Neural progenitor cell (in vitro differentiated cells): ENCODE results near the gene FBN2. TPM values are rescaled to one million over a fixed set of nuclear protein-coding genes. Genes with fewer than 3 reads are reported as not detected.
"Not testable (repeated sequence)": the region's sequence is repeated elsewhere in the genome, so short reads cannot be mapped to it uniquely, and the experiment has no call there.

Experiments
- DNase-seq: peaks from one replicate; pipeline ENCODE4 v3.0.0-alpha.2; 2016; ENCODE audit warnings: low spot score
- H2AFZ ChIP-seq: fragments of 200-600 bp; sonication (generic); replicated peaks from 2 replicates; pipeline ENCODE4 v1.6.1; 2016; ENCODE audit warnings: antibody characterized with exemption
- H3F3A ChIP-seq: fragments of 200-600 bp; sonication (generic); 2 replicates; pipeline ENCODE4 v1.6.1; 2016; ENCODE audit warnings: antibody characterized with exemption, low read depth
- H3K27ac ChIP-seq: fragments of 200-600 bp; sonication (generic); 2 replicates; pipeline ENCODE4 v1.5.1; 2016; ENCODE audit warnings: mild to moderate bottlenecking
- H3K27me3 ChIP-seq: fragments of 200-600 bp; sonication (generic); 2 replicates; pipeline ENCODE4 v1.6.1; 2016; ENCODE audit warnings: mild to moderate bottlenecking, moderate library complexity
- H3K36me3 ChIP-seq: fragments of 200-600 bp; sonication (generic); 2 replicates; pipeline ENCODE4 v1.5.1; 2016
- H3K4me1 ChIP-seq: fragments of 200-600 bp; sonication (generic); 2 replicates; pipeline ENCODE4 v1.6.1; 2016; ENCODE audit warnings: mixed run types
- H3K4me2 ChIP-seq: fragments of 200-600 bp; sonication (generic); 2 replicates; pipeline ENCODE4 v1.6.1; 2016
- H3K4me3 ChIP-seq: fragments of 200-600 bp; sonication (generic); 2 replicates; pipeline ENCODE4 v1.5.1; 2016
- H3K79me2 ChIP-seq: fragments of 200-600 bp; sonication (generic); 2 replicates; pipeline ENCODE4 v1.6.1; 2016; ENCODE audit warnings: low read depth
- H3K9ac ChIP-seq: fragments of 200-600 bp; sonication (generic); 2 replicates; pipeline ENCODE4 v1.6.1; 2016
- H3K9me3 ChIP-seq: fragments of 200-600 bp; sonication (generic); 2 replicates; pipeline ENCODE4 v1.5.1; 2016; ENCODE audit warnings: low read depth
- H4K20me1 ChIP-seq: fragments of 200-600 bp; sonication (generic); 2 replicates; pipeline ENCODE4 v1.6.1; 2016; ENCODE audit warnings: low read depth
- H3K27ac Mint-ChIP-seq: 3 replicates; pipeline ENCODE4 v1.8.0; 2021; ENCODE audit warnings: mixed read lengths
- H3K27me3 Mint-ChIP-seq: 2 replicates; pipeline ENCODE4 v1.8.0; 2022; ENCODE audit warnings: low read depth, mild to moderate bottlenecking, inconsistent platforms, moderate library complexity, mixed read lengths; ENCODE audit not compliant: insufficient read depth
- H3K36me3 Mint-ChIP-seq: 3 replicates; pipeline ENCODE4 v1.8.0; 2021; ENCODE audit warnings: mixed read lengths
- H3K4me1 Mint-ChIP-seq: 3 replicates; pipeline ENCODE4 v1.8.0; 2021; ENCODE audit warnings: mixed read lengths
- H3K4me3 Mint-ChIP-seq: 3 replicates; pipeline ENCODE4 v1.8.0; 2021; ENCODE audit warnings: mild to moderate bottlenecking, moderate library complexity, mixed read lengths
- H3K9me3 Mint-ChIP-seq: 3 replicates; pipeline ENCODE4 v1.8.0; 2020; ENCODE audit warnings: mixed read lengths
- CTCF ChIP-seq: fragments of 200-600 bp; sonication (generic); IDR thresholded peaks from 2 replicates; pipeline ENCODE4 v1.5.1; 2017; ENCODE audit warnings: antibody characterized with exemption, mild to moderate bottlenecking
- EZH2 ChIP-seq: fragments of 200-600 bp; sonication (generic); IDR thresholded peaks from 2 replicates; pipeline ENCODE4 v1.6.1; 2017; ENCODE audit warnings: antibody characterized with exemption, mild to moderate bottlenecking, moderate library complexity
- EZH2phosphoT487 ChIP-seq: fragments of 200-600 bp; sonication (generic); IDR thresholded peaks from 2 replicates; pipeline ENCODE4 v1.6.1; 2017; ENCODE audit warnings: antibody characterized with exemption
- total RNA-seq: library from RNA; depleted of rRNA; stranded (reverse); fragments of >200 nt; gene quantifications from 2 replicates; pipeline ENCODE4 v1.2.3, GENCODE V29; 2015; ENCODE audit warnings: low replicate concordance

Gene FBN2
- total RNA-seq, 1 donor from 2014 or later: 88.1 TPM

- no peak overlapping the region for H3K4me2 ChIP-seq
- peaks cover 8% of the 10 kb centered on the region for H3K79me2 ChIP-seq
- H4K20me1 ChIP-seq: no peaks in the 10 kb centered on the region
- peaks cover 32% of the 10 kb centered on the region for H3K9me3 Mint-ChIP-seq
- H3F3A ChIP-seq: no peaks in the 10 kb centered on the region
- H3K4me3 Mint-ChIP-seq: no peak overlapping the region
- DNase-seq: no peak
- no peak overlapping the region for H3K27ac Mint-ChIP-seq
- H3K9ac ChIP-seq: no peak overlapping the region
- peaks cover 13% of the 10 kb centered on the region for H3K36me3 ChIP-seq
- H2AFZ ChIP-seq: no peak overlapping the region
- H3K4me3 ChIP-seq: no peak overlapping the region
- peaks cover 2% of the 10 kb centered on the region for H3K27me3 Mint-ChIP-seq
- no peaks in the 10 kb centered on the region for H3K4me1 ChIP-seq
- H3K4me1 Mint-ChIP-seq: peaks cover under 1% of the 10 kb centered on the region
- H3K9me3 ChIP-seq: no peaks in the 10 kb centered on the region
- H3K36me3 Mint-ChIP-seq: peaks cover 33% of the 10 kb centered on the region
- no peaks in the 10 kb centered on the region for H3K27me3 ChIP-seq
- H3K27ac ChIP-seq: no peak overlapping the region
- TF ChIP-seq CTCF (no peak), EZH2 (no peak), EZH2phosphoT487 (no peak)
These were observed 75.7 kb downstream of the FBN2 start for GRCh38 chr5:128462330-128462729.

GRCh38 chr5:128457147-128457915, 80.7 kb downstream of the FBN2 start:
- H3K4me3 ChIP-seq, H3K27me3 Mint-ChIP-seq, H3K27ac ChIP-seq, H3K4me3 Mint-ChIP-seq, H2AFZ ChIP-seq, H3K9me3 ChIP-seq, H3K4me2 ChIP-seq, H3K9ac ChIP-seq, H3K27me3 ChIP-seq, H4K20me1 ChIP-seq, DNase-seq: not testable (repeated sequence)
- Mint-ChIP-seq H3K4me1 (peaks cover 19% of the 10 kb centered on the region), H3K9me3 (peaks cover 36% of the 10 kb centered on the region), H3K36me3 (peaks cover 32% of the 10 kb centered on the region), H3K27ac (peak overlapping the region; percentile 66)
- peaks cover 15% of the 10 kb centered on the region for H3F3A ChIP-seq
- H3K36me3 ChIP-seq: peaks cover 13% of the 10 kb centered on the region
- peaks cover 16% of the 10 kb centered on the region for H3K79me2 ChIP-seq
- H3K4me1 ChIP-seq: peaks cover 20% of the 10 kb centered on the region

DNA sequence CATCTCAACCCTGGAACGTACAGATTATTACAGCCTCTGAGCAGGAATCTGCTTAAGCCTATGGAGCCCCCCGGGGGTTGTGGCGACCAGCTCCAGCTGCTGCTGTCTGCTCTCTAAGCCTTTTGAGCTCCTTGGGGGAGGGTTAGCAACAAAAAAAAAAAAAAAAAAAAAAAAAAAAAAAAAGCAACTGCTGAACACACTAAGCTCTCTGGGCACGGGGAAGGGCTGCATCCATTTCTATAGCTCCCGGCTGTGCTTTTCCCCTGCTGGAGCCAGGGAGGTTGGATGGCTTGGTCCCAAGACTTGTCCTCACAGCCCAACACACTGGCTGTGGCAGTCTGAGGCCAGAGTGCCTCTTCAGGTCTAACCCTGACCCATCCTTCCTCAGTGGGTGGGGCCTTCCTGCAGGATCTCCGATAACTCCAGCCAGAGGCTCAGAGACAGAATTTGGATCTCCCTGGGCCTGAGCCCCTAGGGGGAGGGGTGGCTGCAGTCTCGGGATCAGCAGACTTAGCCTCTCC, 82.1 kb downstream of the FBN2 start:
- H3F3A ChIP-seq: peaks cover 15% of the 10 kb centered on the region
- no peak overlapping the region for H3K9ac ChIP-seq
- H3K9me3 Mint-ChIP-seq: peaks cover 37% of the 10 kb centered on the region
- H3K9me3 ChIP-seq: no peaks in the 10 kb centered on the region
- H3K36me3 ChIP-seq: peaks cover 8% of the 10 kb centered on the region
- H3K27me3 ChIP-seq: no peaks in the 10 kb centered on the region
- TF ChIP-seq CTCF: no peak
- no peak for TF ChIP-seq EZH2
- no peak for TF ChIP-seq EZH2phosphoT487
- H3K79me2 ChIP-seq: peaks cover 16% of the 10 kb centered on the region
- peak overlapping the region; percentile 84 for H3K27ac ChIP-seq
- no peak overlapping the region for H3K4me3 ChIP-seq
- H3K36me3 Mint-ChIP-seq: peaks cover 23% of the 10 kb centered on the region
- no peaks in the 10 kb centered on the region for H4K20me1 ChIP-seq
- no peak overlapping the region for H3K27ac Mint-ChIP-seq
- no peak overlapping the region for H3K4me3 Mint-ChIP-seq
- H3K27me3 Mint-ChIP-seq: peaks cover 5% of the 10 kb centered on the region
- peaks cover 19% of the 10 kb centered on the region for H3K4me1 Mint-ChIP-seq
- peak; percentile 79 for DNase-seq
- peaks cover 20% of the 10 kb centered on the region for H3K4me1 ChIP-seq
- H3K4me2 ChIP-seq: peak overlapping the region; percentile 68
- no peak overlapping the region for H2AFZ ChIP-seq

DNA sequence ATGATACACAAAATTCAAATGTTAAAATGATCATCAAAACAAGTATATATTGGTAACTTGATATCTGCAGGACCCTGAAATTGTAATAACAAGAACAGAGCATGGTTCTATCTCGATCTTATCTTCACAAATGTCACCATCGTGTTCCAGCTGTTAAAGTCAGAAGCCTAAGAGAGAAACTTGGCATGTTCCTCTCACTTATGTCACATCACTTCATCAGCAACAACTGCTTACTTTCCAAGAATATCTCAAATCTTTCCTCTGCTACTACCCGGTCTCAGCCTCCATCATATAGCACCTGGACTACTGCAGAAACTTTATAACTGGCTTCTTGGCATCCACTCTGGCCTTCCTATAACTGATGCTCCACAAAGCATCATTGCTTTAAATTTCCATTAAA, 84.9 kb downstream of the FBN2 start:
- Histone ChIP-seq H3K4me1 (peaks cover 20% of the 10 kb centered on the region), H4K20me1 (no peaks in the 10 kb centered on the region), H3K27ac (no peak overlapping the region), H3K9ac (no peak overlapping the region), H3K4me2 (no peak overlapping the region), H3K79me2 (peaks cover 16% of the 10 kb centered on the region), H3F3A (peaks cover 15% of the 10 kb centered on the region), H3K36me3 (peaks cover 8% of the 10 kb centered on the region), H3K27me3 (no peaks in the 10 kb centered on the region), H3K4me3 (no peak overlapping the region), H2AFZ (no peak overlapping the region), H3K9me3 (no peaks in the 10 kb centered on the region)
- H3K36me3 Mint-ChIP-seq: peaks cover 11% of the 10 kb centered on the region
- H3K27me3 Mint-ChIP-seq: peaks cover 3% of the 10 kb centered on the region
- no peak for TF ChIP-seq EZH2
- TF ChIP-seq EZH2phosphoT487: no peak
- TF ChIP-seq CTCF: no peak
- no peak overlapping the region for H3K27ac Mint-ChIP-seq
- DNase-seq: no peak
- H3K4me1 Mint-ChIP-seq: peaks cover 19% of the 10 kb centered on the region
- peaks cover 21% of the 10 kb centered on the region for H3K9me3 Mint-ChIP-seq
- H3K4me3 Mint-ChIP-seq: no peak overlapping the region

GRCh38 chr5:128447224-128447623, 90.8 kb downstream of the FBN2 start:
- H3K4me2 ChIP-seq, H3K4me1 ChIP-seq, H3K27ac ChIP-seq, DNase-seq, H3K4me3 Mint-ChIP-seq, H3K27ac Mint-ChIP-seq, H3K9me3 ChIP-seq, H3K79me2 ChIP-seq, H4K20me1 ChIP-seq, H3F3A ChIP-seq, H2AFZ ChIP-seq, H3K27me3 Mint-ChIP-seq, H3K27me3 ChIP-seq, H3K9ac ChIP-seq, H3K4me3 ChIP-seq, H3K4me1 Mint-ChIP-seq: not testable (repeated sequence)
- peaks cover 23% of the 10 kb centered on the region for H3K36me3 Mint-ChIP-seq
- H3K9me3 Mint-ChIP-seq: peaks cover 20% of the 10 kb centered on the region
- H3K36me3 ChIP-seq: peaks cover 13% of the 10 kb centered on the region
